ENCODE measurements around the gene ZDHHC14. TPM values are rescaled to one million over a fixed set of nuclear protein-coding genes. Genes with fewer than 3 reads are reported as not detected.
"Not testable (repeated sequence)": the region's sequence is repeated elsewhere in the genome, so short reads cannot be mapped to it uniquely, and the experiment has no call there.

ZDHHC14 gene
- total RNA-seq, 2 experiments from 2014 or later, result 7.9 to 32.7 TPM

GRCh38 chr6:157578527-157578926 is 197.5 kb downstream of the ZDHHC14 start:
- not testable (repeated sequence) for H3K9me3 Mint-ChIP-seq (ENCODE audit: low read depth); DNase-seq; H3K4me3 Mint-ChIP-seq; H3K27ac Mint-ChIP-seq; ATAC-seq; H3K4me1 Mint-ChIP-seq
- Mint-ChIP-seq H3K36me3 (peaks cover 36% of the 10 kb centered on the region), H3K27me3 (peaks cover 19% of the 10 kb centered on the region)
- CTCF ChIA-PET, result interaction anchor here (0.9 kb wide), 1 partner anchor 155 kb away, joined by 3 read pairs; no protein-coding TSS in a partner anchor

DNA sequence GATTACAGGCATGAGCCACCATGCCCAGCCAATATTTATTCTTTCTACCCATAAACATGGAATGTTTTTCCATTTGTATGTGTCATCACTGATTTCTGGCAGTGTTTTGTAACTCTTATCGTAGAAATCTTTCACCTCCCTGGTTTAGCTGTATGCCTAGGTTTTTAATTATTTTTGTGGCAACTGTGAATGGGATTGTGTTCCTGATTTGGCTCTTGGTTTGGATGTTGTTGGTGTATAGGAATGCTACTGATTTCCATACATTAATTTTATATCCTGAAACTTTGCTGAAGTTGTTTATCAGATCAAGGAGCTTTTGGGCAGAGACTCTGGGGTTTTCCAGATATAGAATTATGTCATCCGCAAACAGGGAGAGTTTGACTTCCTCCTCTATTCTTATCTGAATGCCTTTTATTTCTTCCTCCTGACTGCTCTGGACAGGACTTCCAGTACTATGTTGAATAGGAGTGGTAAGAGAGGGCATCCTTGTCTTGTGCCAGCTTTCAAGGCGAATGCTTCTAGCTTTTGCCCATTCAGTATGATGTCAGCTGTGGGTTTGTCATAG is 198.6 kb downstream of the ZDHHC14 start:
- ATAC-seq (no peak), DNase-seq (no peak)
- Mint-ChIP-seq H3K9me3 (ENCODE audit: low read depth) (peaks cover 6% of the 10 kb centered on the region), H3K27me3 (peaks cover 19% of the 10 kb centered on the region), H3K4me3 (no peak overlapping the region), H3K36me3 (peaks cover 35% of the 10 kb centered on the region), H3K27ac (no peak overlapping the region), H3K4me1 (no peaks in the 10 kb centered on the region)
- CTCF ChIA-PET, result interaction anchor here (0.7 to 1.4 kb wide), 3 partner anchors 8 to 156 kb away, joined by 3 read pairs; no protein-coding TSS in a partner anchor

GRCh38 chr6:157584036-157584435 is 203.0 kb downstream of the ZDHHC14 start:
- H3K4me3 Mint-ChIP-seq, result no peak overlapping the region
- ATAC-seq (no peak), DNase-seq (no peak)
- H3K27me3 Mint-ChIP-seq, result peaks cover 19% of the 10 kb centered on the region
- CTCF ChIA-PET, result no interaction called here
- peaks cover 35% of the 10 kb centered on the region for H3K36me3 Mint-ChIP-seq
- peaks cover 8% of the 10 kb centered on the region for H3K9me3 Mint-ChIP-seq (ENCODE audit: low read depth)
- H3K27ac Mint-ChIP-seq, result no peak overlapping the region
- H3K4me1 Mint-ChIP-seq, result peaks cover 4% of the 10 kb centered on the region

DNA sequence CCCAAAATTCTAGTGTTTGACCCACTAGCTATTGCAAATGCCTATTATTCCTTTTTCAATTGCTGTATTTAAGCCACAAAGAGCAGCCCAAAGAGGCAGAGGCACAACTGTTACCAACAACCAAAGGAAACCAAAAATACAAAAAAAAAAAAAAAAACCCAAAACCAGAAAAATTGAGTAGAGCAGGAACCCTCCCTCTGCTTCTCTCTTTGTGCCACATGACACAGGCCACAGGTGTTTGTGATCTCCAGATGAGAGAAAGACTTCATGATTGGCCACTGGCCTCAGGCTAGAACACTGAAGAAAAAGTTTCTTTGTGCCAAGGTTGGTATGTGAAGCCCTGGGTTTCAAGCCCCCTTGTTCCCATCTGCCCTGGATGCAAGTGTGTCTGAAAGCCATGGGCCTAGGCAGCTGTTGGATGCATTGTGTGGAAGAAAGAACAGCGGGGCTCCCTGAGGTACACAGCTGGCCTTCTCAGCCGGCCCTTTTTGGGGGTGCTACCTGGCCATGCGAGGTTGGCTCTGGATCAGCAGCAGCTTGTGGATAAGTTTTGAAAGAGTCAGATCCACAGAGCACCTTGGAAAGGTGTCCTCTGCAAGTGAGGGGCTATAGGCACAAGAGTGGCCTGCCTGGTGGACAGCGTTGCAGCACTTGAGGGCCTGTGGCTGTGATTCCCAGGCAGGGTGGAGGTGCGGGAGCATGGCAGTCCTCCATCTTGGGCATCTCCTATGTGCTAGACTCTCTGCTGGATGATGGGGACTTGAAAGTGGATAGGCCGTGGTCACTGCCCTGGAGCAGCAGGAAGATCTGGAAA is 204.5 kb downstream of the ZDHHC14 start:
- ATAC-seq (no peak), DNase-seq (no peak)
- Mint-ChIP-seq H3K27me3 (peaks cover 13% of the 10 kb centered on the region), H3K9me3 (ENCODE audit: low read depth) (peaks cover 15% of the 10 kb centered on the region), H3K4me3 (no peak overlapping the region), H3K4me1 (peaks cover 4% of the 10 kb centered on the region), H3K27ac (no peak overlapping the region), H3K36me3 (peaks cover 38% of the 10 kb centered on the region)
- CTCF ChIA-PET, result no interaction called here

GRCh38 chr6:157586088-157586414 is 205.1 kb downstream of the ZDHHC14 start:
- no peak overlapping the region for H3K27ac Mint-ChIP-seq
- H3K9me3 Mint-ChIP-seq (ENCODE audit: low read depth), result peaks cover 15% of the 10 kb centered on the region
- no peak for DNase-seq
- no peak overlapping the region for H3K4me3 Mint-ChIP-seq
- H3K36me3 Mint-ChIP-seq, result peaks cover 39% of the 10 kb centered on the region
- H3K27me3 Mint-ChIP-seq, result peaks cover 9% of the 10 kb centered on the region
- no peak for ATAC-seq
- CTCF ChIA-PET, result no interaction called here
- peaks cover 4% of the 10 kb centered on the region for H3K4me1 Mint-ChIP-seq

DNA sequence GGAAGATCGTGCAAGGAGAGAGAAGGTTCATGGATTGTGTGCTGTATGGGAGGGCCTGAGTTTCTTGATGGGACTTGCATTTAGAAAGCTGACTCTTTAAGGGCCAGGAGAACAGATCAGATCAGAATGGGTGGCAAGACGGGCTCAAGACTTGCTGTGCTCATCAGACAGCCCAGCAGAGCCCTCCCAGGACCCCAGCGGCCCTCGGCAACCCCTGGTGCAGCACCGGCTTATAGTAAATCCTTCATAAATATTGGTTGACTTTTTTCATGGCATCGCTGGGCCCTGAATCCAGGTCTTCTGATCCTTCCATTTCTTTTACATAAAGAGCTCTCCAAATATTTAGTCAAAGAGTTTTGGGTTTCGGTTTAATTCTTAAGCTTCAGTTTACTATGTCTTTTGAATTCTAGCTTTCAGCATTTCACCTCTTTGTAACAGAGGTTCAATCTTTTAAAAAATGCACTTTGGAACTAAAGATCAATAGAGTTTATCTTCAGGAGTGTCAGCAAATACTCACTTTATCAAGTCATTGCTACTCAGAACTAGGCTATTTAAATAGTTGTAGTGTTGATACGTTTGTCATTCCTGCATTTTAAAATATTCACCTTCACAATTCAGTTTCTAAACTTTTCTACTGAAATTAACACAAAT is 205.6 kb downstream of the ZDHHC14 start:
- Mint-ChIP-seq H3K27me3 (peaks cover 6% of the 10 kb centered on the region), H3K4me3 (no peak overlapping the region), H3K36me3 (peaks cover 36% of the 10 kb centered on the region), H3K9me3 (ENCODE audit: low read depth) (peaks cover 17% of the 10 kb centered on the region), H3K4me1 (peaks cover 4% of the 10 kb centered on the region), H3K27ac (no peak overlapping the region)
- DNase-seq (no peak), ATAC-seq (no peak)
- CTCF ChIA-PET, result no interaction called here

- Mint-ChIP-seq H3K4me3 (no peak overlapping the region), H3K27ac (no peak overlapping the region), H3K36me3 (peaks cover 33% of the 10 kb centered on the region), H3K9me3 (ENCODE audit: low read depth) (peaks cover 16% of the 10 kb centered on the region), H3K27me3 (peaks cover 5% of the 10 kb centered on the region), H3K4me1 (peaks cover 4% of the 10 kb centered on the region)
- no peak for ATAC-seq
- no peak for DNase-seq
- CTCF ChIA-PET, result no interaction called here
Observed at GRCh38 chr6:157587127-157587926, 206.3 kb downstream of the ZDHHC14 start.

DNA sequence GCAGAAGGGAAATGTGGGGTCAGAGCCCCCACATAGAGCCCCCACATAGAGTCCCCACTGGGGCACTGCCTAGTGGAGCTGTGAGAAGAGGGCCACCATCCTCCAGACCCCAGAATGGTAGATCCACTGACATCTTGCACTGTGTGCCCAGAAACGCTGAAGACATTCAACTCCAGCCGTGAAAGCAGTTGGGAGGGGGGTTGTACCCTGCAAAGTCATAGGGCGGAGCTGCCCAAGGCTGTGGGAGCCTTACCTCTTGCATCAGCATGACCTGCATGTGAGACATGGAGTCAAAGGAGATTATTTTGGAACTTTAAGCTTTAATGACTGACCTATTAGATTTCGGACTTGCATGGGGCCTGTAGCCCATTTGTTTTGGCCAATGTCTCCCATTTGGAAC is 209.7 kb downstream of the ZDHHC14 start:
- H3K36me3 Mint-ChIP-seq, result peaks cover 24% of the 10 kb centered on the region

DNA sequence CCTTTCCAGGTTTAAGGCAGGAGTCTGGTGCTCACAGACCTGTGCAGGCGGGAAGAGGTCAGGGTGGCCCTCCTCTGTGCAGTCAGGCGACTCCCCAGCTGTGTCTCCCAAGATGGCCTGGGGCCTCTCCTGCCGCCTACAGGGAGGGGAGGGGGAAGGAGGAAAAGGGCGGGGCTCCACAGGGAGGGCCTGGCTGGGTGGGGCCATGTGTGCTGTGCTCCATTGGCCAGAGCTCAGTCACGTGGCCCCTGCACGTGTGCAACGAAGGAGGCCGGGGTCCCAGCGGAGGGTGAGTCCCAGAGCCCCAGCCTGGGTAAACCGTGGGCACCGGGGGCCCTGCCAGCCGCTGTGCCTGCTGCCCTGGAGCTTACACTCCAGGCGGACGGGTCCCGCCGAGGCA is 211.6 kb downstream of the ZDHHC14 start:
- CTCF ChIA-PET, result no interaction called here
- Mint-ChIP-seq H3K27ac (no peak overlapping the region), H3K36me3 (peaks cover 24% of the 10 kb centered on the region), H3K9me3 (ENCODE audit: low read depth) (peaks cover 14% of the 10 kb centered on the region), H3K27me3 (no peaks in the 10 kb centered on the region), H3K4me3 (no peak overlapping the region), H3K4me1 (peaks cover 6% of the 10 kb centered on the region)
- peak; percentile 33 for DNase-seq
- ATAC-seq, result no peak

More for the DNA sequence above, 209.7 kb downstream of the ZDHHC14 start:
- CTCF ChIA-PET, H3K27ac Mint-ChIP-seq, H3K4me3 Mint-ChIP-seq, H3K27me3 Mint-ChIP-seq, ATAC-seq, H3K4me1 Mint-ChIP-seq: not testable (repeated sequence)
- DNase-seq, result peak; percentile 18
- H3K9me3 Mint-ChIP-seq (ENCODE audit: low read depth), result peaks cover 14% of the 10 kb centered on the region

DNA sequence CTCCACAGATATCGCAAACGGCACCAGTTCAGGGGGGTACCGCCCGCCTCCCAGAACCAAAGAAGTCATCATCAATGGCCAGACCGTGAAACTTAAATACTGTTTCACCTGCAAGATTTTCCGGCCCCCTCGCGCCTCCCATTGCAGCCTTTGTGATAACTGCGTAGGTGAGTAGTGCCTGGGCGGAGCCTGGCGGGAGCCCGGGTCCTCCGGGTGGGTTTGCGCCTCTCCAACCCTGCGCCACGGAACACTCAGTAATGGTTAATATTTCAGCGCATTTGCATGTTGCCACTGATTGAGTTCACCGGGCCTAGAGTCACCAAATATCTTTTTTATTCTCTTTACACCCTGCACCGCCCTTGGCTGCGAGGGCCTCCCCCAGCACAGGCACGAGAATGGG is 212.0 kb downstream of the ZDHHC14 start:
- H3K4me1 Mint-ChIP-seq, result peaks cover 10% of the 10 kb centered on the region
- CTCF ChIA-PET, result no interaction called here
- ATAC-seq (no peak), DNase-seq (peak; percentile 31)
- no peak overlapping the region for H3K4me3 Mint-ChIP-seq
- peaks cover 14% of the 10 kb centered on the region for H3K9me3 Mint-ChIP-seq (ENCODE audit: low read depth)
- no peaks in the 10 kb centered on the region for H3K27me3 Mint-ChIP-seq
- H3K27ac Mint-ChIP-seq, result no peak overlapping the region
- peaks cover 24% of the 10 kb centered on the region for H3K36me3 Mint-ChIP-seq

- DNase-seq (peak; percentile 3), ATAC-seq (no peak)
- Mint-ChIP-seq H3K4me3 (no peak overlapping the region), H3K4me1 (peaks cover 10% of the 10 kb centered on the region), H3K36me3 (peaks cover 22% of the 10 kb centered on the region), H3K27me3 (no peaks in the 10 kb centered on the region), H3K27ac (no peak overlapping the region), H3K9me3 (ENCODE audit: low read depth) (peaks cover 14% of the 10 kb centered on the region)
- CTCF ChIA-PET, result interaction anchor here (0.6 kb wide), 2 partner anchors 210 to 259 kb away, joined by 3 read pairs; no protein-coding TSS in a partner anchor
Observed at GRCh38 chr6:157593596-157593995, 212.6 kb downstream of the ZDHHC14 start.

- CTCF ChIA-PET, result interaction anchor here (0.6 kb wide), 2 partner anchors 210 to 260 kb away, joined by 3 read pairs; no protein-coding TSS in a partner anchor
- Mint-ChIP-seq H3K4me1 (peaks cover 10% of the 10 kb centered on the region), H3K4me3 (no peak overlapping the region)
Observed at GRCh38 chr6:157594292-157594691, 213.3 kb downstream of the ZDHHC14 start.

GRCh38 chr6:157595768-157596167 is 214.8 kb downstream of the ZDHHC14 start:
- peaks cover 10% of the 10 kb centered on the region for H3K4me1 Mint-ChIP-seq
- peak; percentile 31 for DNase-seq
- H3K36me3 Mint-ChIP-seq, result peaks cover 8% of the 10 kb centered on the region
- H3K9me3 Mint-ChIP-seq (ENCODE audit: low read depth), result peaks cover 2% of the 10 kb centered on the region
- no peak overlapping the region for H3K27ac Mint-ChIP-seq
- H3K4me3 Mint-ChIP-seq, result no peak overlapping the region
- H3K27me3 Mint-ChIP-seq, result no peaks in the 10 kb centered on the region
- CTCF ChIA-PET, result interaction anchor here (1.3 to 2.0 kb wide), 2 partner anchors 272 to 281 kb away, joined by 3 to 9 read pairs; partner anchors contain the start of gene TMEM242
- ATAC-seq, result no peak

More at GRCh38 chr6:157594292-157594691, 213.3 kb downstream of the ZDHHC14 start:
- H3K27ac Mint-ChIP-seq, result no peak overlapping the region
- H3K27me3 Mint-ChIP-seq, result no peaks in the 10 kb centered on the region
- peaks cover 9% of the 10 kb centered on the region for H3K9me3 Mint-ChIP-seq (ENCODE audit: low read depth)
- peak; percentile 26 for DNase-seq
- peaks cover 18% of the 10 kb centered on the region for H3K36me3 Mint-ChIP-seq
- no peak for ATAC-seq

Data from activated CD8-positive, alpha-beta memory T cell treated with anti-CD3 and anti-CD28 coated beads, Interleukin-2, amount 10 ng/mL, durations not matched to agents 7 days and 5 days (primary cell).